ENCODE measurements around the gene DDX10. TPM values are rescaled to one million over a fixed set of nuclear protein-coding genes. Genes with fewer than 3 reads are reported as not detected.

DDX10 gene
- total and polyA plus RNA-seq, 12 donors, result 10.6 to 141 (median 22.6) TPM

GRCh38 chr11:108909921-108910320, 245.1 kb downstream of the DDX10 start:
- DNase-seq, result no peak
- Histone ChIP-seq H3K27me3 (no peaks in the 10 kb centered on the region), H3K4me1 (replicated peaks in 1 of 2) (peaks cover 6 to 25% of the 10 kb centered on the region in 2 donors), H3K36me3 (replicated peaks in 1 of 2) (no peaks in the 10 kb centered on the region), H3K9me3 (replicated peaks in 1 of 3) (no peaks in the 10 kb centered on the region), H3K4me3 (no peak overlapping the region), H3K27ac (peak overlapping the region in 1 of 5 donors; percentile 59)
- intact Hi-C loops (cut with DNase I), result no loop called here
- 73 to 83% (median 78%) methylated on average over 3 of the region's 3 CpGs for WGBS, 4 donors
- TF ChIP-seq CTCF (IDR thresholded peaks at IDR 0.05) (no peak), POLR2A (IDR thresholded peaks at IDR 0.05) (no peak)

GRCh38 chr11:108912581-108912980, 247.7 kb downstream of the DDX10 start:
- Histone ChIP-seq H3K9me3 (replicated peaks in 1 of 3) (no peaks in the 10 kb centered on the region), H3K27ac (no peak overlapping the region), H3K4me1 (replicated peaks in 1 of 2) (peaks cover 4 to 29% of the 10 kb centered on the region in 2 donors), H3K4me3 (no peak overlapping the region), H3K36me3 (replicated peaks in 1 of 2) (no peaks in the 10 kb centered on the region), H3K27me3 (no peaks in the 10 kb centered on the region)
- intact Hi-C loops (cut with DNase I), result no loop called here
- 94 to 100% (median 99%) methylated on average over 1 of the region's 1 CpG for WGBS, 4 donors
- no peak for TF ChIP-seq POLR2A (IDR thresholded peaks at IDR 0.05)
- TF ChIP-seq CTCF (IDR thresholded peaks at IDR 0.05), result no peak
- DNase-seq, result no peak

- no peak overlapping the region for H3K27ac ChIP-seq
Observed at GRCh38 chr11:108913204-108913603, 248.3 kb downstream of the DDX10 start.

GRCh38 chr11:108914211-108914610, 249.3 kb downstream of the DDX10 start:
- peaks cover 4 to 39% of the 10 kb centered on the region in 2 donors for H3K4me1 ChIP-seq (replicated peaks in 1 of 2)

More at GRCh38 chr11:108913204-108913603, 248.3 kb downstream of the DDX10 start:
- no peaks in the 10 kb centered on the region for H3K27me3 ChIP-seq
- H3K9me3 ChIP-seq (replicated peaks in 1 of 3), result no peaks in the 10 kb centered on the region
- TF ChIP-seq CTCF (IDR thresholded peaks at IDR 0.05) (no peak), POLR2A (IDR thresholded peaks at IDR 0.05) (no peak)
- peaks cover 4 to 34% of the 10 kb centered on the region in 2 donors for H3K4me1 ChIP-seq (replicated peaks in 1 of 2)
- H3K36me3 ChIP-seq (replicated peaks in 1 of 2), result no peaks in the 10 kb centered on the region
- no peak for DNase-seq
- intact Hi-C loops (cut with DNase I), result no loop called here
- WGBS, 4 donors, result 88 to 94% (median 92%) methylated on average over 4 of the region's 4 CpGs
- no peak overlapping the region for H3K4me3 ChIP-seq

More at GRCh38 chr11:108914211-108914610, 249.3 kb downstream of the DDX10 start:
- intact Hi-C loops (cut with DNase I), result no loop called here
- no peak overlapping the region for H3K27ac ChIP-seq
- DNase-seq, result no peak
- H3K27me3 ChIP-seq, result no peaks in the 10 kb centered on the region
- H3K4me3 ChIP-seq, result no peak overlapping the region
- H3K9me3 ChIP-seq (replicated peaks in 1 of 3), result no peaks in the 10 kb centered on the region
- no peak for TF ChIP-seq POLR2A (IDR thresholded peaks at IDR 0.05)
- no peak for TF ChIP-seq CTCF (IDR thresholded peaks at IDR 0.05)
- 83 to 94% (median 94%) methylated on average over 2 of the region's 2 CpGs for WGBS, 4 donors
- no peaks in the 10 kb centered on the region for H3K36me3 ChIP-seq (replicated peaks in 1 of 2)

Measured in adrenal gland (tissue), 12 donors.